Measurements from ENCODE around the gene PKP3.

GRCh38 chr11:406796-407650 is 13.0 kb downstream of the PKP3 start:
- TF ChIP-seq CTCF (IDR thresholded peaks at IDR 0.05; ENCODE audit: low read depth, low read length) (no peak), POLR2A (IDR thresholded peaks at IDR 0.05; ENCODE audit: extremely low read depth, insufficient read length) (no peak)

Data from NB4 (cell line).